Fibroblast of the conjunctiva (primary cell): ENCODE data around the gene HHAT.

ENCODE experiments used
- DNase-seq: peaks from one replicate; pipeline ENCODE4 v3.0.0-alpha.2; 2010; ENCODE audit warnings: low read depth

Gene HHAT

DNA sequence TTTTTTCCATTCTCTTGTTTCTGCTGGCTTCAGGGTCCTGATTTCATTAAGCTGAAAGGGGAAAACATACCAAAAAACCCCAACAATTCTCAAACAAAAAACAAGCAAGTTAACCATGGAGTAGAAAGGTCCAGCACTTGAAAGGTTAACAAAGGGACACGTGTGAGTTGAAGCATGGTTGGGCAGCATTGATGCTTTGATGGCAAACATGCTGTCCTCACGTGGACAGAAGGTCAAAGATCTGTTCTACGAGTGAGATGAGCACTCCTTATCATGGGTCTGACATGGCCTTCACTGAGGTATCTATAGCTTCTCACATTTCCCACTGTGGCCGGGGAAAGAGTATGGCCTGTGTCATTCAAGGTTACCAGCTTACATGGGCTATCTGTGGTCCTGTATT, 394.9 kb downstream of the HHAT start:
- DNase-seq: no peak

DNA sequence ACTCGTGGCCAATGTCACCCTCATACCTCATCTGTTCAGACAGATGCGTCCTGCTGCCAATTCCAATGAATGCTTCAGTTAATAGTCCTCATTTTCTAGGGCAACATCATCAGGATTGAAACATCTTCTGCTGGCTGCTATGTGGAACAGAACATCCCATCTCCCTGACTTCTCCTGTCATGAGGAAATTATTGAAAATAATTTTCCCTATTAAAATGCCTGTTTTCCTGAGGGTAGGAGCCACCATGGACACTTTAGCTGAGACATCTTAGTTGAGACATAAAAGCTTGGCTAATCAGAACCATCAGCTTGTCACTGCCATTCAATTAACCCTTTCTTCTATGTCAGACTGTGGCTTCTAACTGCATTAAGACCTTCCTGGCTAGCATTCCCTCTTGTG, 396.1 kb downstream of the HHAT start:
- DNase-seq: no peak
